GM21576 (cell line): ENCODE data around the gene ADAM17.
A peak's percentile ranks its signal among the peaks of the same experiment; 100 is the strongest.
"Not testable (repeated sequence)": the region's sequence is repeated elsewhere in the genome, so short reads cannot be mapped to it uniquely, and the experiment has no call there.

Experiments
- ATAC-seq: cut with Tn5 transposase; IDR thresholded peaks from one replicate; pipeline ENCODE4 v1.9.1; 2021; ENCODE audit warnings: mild to moderate bottlenecking, moderate library complexity; ENCODE audit not compliant: unreplicated experiment

Gene ADAM17

GRCh38 chr2:9570182-9571060, 14.8 kb upstream of the ADAM17 start:
- ATAC-seq, result no peak

DNA sequence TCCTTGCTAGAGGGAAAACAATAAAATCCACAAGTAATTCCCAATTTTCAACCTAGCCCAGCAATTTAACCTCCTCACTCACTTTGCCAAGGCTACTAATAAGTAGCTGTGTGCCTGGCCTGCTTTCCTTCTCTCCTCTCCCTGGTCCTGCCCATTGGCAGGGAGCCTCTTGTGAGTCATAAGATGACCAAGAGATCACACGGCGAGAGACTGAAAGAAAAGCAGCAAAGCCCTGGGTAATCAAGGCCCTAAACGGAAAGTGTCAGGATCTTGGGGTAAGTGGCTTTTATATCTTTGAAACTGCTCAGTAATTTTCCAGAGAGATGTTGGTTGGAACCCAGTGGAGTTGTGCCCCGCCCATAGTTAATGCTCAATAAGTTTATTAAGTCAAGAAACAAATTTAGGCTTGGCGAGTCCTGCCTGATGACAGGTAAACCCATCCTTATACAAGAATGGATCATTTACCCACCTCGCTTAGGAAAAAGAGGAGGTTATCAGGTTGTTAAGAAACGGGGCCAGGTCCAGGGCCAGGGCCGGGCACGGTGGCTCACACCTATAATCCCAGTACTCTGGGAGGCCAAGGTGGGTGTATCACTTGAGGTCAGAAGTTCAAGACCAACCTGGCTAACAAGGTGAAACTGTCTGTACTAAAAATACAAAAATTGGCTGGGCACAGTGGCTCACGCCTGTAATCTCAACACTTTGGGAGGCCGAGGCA, 10.0 kb upstream of the ADAM17 start:
- ATAC-seq, result no peak

DNA sequence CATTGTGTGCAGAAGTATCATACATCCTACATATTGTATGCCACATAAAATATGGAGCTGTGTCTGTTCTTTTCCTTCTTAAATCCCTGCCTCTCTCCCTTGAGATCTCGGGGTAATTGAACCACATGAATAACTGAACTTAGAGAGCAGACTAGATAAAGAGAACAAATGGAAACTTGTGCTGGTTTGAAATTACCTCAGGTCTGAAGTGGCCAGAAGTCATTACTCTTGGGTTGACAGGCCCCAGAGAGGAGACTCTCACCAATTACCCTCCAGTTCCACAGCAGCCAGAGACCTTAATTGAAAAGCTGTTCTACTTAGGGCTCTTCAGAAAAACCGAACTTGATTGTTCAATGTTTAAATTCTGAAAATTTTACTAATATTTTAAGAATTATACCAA, 5.0 kb upstream of the ADAM17 start:
- ATAC-seq, result no peak

DNA sequence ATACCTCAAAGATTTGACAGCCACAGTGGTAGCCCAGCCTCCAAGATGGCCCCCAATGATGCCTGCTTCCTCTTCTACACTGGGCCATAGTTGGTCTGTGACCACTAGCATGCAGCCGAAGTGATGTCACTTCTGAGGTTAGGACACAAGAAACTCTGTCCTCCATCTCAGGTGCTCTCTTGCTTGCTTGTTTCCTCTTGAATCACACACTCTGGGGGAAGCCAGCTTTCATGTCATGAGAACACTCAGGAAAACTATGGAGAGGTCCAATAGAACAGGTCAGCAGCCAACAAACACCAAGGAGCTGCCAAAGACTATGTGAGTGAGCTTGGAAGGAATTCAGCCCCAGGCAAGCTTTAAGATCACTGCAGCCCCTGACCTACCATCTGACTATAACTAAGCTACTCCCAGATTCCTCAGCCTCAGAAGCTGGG, 3.3 kb upstream of the ADAM17 start:
- no peak for ATAC-seq

DNA sequence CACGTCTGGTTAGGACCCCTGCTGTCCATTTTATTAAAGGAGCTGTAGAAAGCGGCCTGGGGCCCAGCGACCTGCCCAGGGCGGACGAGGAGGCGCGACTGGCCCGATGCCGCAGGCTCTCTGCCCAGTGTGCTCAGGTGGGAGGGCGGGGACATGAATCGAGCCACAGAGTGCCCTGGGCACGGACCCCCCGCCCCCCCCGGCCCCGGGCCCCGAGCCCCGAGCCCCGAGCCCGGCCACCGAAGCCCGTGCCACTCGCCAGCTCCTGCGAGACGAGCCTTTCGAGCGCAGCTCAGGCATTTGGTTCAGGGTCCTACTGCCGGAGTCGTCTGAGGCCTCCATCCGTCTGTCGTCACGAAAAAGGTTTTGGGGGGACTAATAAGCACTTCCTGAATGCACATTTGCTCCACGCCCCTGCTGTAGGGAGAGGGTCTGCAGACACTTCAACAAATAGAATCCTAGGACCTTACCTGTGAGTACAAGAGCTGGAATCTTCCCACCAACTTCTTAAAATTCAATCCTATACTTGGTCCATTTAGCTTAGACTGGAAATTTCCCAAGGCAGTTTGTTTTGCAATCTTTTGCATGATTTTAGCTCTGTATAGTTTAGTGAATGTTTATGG, 602 bp upstream of the ADAM17 start:
- peak; percentile 18 for ATAC-seq

DNA sequence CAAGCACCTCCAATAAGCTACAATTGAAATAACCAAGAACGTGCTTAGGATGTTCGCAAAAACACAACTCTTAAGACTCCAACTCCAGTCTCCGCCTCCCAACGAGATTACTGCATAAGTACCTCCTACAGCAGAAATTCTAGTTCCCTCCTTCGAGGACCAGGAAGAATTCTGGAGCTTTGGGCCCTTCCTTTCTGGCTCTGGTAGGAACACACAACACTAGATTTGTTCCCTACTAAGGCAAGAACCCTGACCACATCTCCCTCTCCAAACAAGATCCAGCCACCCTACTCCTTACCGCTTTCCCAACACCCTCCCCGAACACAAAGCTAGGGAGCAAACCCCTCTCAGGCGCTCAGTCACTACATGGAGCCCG, 721 bp downstream of the ADAM17 start:
- ATAC-seq, result no peak

DNA sequence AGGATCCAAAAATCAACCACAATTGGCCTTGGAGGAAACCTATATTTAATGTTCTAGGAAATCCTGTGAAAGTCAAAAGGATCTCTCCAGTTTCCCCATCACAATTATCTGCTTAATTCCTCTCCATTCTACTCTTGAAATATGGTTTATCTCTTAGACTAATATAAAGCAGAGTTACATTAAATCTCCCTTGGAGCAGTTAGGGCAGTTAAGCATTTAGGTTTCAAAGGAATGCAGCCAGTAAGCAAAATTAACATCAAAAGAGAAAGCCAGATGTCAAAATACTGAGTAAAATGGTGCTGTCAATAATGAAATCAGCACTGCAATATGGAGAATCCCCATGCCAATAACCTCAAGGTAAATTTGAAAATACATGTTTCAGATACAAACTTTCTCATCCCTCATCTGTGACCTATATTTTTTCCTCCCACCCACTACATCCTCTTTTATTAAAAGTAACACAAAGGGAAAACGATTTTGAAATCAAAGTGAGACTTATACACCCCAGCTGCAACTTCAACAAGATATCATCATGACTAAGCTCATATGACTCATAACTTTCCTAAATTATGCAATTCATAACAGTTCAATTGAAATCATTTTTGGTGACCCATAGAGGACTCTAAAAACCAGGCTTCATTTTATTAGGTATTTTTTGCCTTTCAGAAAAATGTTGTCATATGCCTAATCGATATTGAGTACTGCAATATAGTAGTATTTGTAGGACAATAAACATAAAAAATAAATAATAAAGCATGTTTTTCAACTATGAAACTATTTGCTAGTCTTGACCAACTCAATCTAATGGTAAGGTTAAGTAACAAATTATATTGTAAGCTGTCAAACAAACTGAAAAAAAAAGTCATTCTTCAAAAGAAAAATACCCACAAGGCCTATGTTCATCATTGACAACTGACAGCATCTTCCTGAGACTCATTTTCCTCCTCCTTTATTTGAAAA, 3.1 kb downstream of the ADAM17 start:
- no peak for ATAC-seq

DNA sequence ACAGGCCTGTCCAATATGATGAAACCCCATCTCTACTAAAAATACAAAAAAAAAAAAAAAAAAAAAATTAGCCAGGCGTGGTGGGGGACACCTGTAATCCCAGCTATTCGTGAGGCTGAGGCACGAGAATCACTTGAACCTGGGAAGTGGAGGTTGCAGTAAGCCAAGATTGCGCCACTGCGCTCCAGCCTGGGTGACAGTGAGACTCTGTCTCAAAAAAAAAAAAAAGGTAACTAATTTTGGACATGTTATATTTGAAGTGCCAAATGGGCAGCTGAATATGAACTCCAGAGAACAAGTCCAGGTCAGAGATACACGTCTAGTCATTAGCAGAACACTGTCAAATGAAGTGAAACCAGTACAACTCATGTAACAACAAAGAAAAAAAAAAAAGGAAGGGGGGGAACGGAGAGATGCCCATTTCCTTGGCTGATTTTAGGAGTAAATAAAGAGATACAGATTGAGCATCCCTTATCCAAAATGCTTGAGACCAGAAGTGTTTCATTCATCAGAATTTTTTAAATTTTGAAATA, 4.7 kb downstream of the ADAM17 start:
- ATAC-seq, result not testable (repeated sequence)

DNA sequence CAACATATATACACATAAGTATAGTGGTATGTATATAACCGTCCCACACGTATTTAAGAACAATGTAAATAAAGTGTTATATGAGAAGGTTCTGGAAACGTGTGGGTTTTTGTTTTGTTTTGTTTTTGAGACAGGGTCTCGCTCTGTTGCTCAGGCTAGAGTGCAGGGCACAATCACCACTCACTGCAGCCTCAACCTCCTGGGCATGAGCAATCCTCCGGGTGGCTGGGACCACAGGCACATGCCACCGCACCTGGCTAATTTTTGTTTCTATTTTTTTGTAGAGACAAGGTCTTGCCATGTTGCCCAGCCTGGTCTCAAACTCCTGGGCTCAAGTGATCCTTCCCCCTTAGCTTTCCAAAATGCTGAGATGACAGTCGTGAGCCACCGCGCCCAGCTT, 6.2 kb downstream of the ADAM17 start:
- no peak for ATAC-seq

DNA sequence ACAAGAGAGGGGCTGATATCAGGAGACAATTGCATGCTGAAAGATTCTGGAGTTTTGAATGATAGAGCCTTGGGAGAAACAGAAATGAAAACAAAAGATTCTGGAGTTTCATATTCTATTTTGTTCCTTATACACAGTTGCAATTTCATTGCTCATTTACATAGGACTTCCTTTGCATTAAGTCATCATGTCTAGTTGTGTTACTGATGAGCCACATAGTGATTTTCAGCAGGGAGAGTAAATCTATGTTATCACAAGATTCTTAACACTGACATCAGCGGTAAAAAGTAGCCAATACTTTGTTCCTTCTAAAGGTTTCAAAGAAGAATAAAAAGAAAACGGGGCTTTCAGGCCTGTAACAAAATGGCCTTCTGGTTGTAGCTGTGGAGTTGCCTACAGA, 7.1 kb downstream of the ADAM17 start:
- ATAC-seq, result peak; percentile 68

DNA sequence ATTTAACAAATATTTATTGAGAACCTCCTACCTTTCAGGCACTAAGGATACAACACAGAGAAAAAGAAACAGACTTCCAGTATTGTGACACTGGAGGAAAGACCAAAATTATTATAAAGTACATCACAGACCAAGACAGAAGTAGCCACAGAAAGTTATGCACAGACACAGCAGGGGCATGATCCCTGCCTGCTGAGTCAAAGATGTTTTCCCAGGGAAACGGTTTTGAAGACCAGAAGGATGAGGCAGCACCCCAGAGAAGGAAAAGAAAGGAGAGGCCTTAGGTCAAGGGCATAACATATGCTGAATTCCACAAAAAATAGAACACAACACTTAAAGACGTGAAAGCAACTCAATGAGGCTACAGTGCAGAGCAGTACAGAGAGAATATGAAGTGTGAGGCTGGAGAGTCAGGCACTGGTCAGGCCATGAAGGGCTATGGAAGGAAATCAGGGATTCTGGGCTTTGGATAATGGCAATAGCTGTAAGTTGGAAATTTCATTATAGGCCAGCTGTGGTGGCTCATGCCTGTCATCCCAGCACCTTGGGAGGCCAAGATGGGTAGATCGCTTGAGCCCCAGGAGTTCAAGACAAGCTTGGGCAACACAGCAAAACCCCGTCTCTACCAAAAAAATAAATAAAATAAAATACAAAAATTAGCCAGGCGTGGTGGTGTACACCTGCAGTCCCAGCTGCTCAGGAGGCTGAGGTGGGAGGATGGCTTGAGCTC, 8.2 kb downstream of the ADAM17 start:
- no peak for ATAC-seq

- ATAC-seq, result no peak
Observed at GRCh38 chr2:9545502-9545901, 10.1 kb downstream of the ADAM17 start.

- no peak for ATAC-seq
Observed at GRCh38 chr2:9543557-9543956, 12.1 kb downstream of the ADAM17 start.

DNA sequence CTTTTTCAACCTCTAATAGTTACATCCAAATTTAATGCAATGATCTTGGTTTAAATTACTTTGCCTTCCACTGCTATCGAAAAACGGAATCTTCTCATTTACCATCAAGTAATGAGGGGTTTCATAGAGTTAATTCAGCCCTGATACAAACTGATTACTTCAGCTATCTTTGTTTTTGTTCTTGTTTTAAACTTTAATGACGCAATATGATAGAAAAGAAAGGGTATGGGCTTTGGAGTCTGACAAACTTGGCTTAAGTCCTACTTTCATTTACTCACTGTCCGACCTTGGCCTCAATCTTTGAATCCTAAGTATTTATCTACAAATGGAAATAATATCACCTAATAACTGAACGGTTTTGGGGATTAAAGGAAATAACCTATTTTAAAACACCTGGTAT, 16.1 kb downstream of the ADAM17 start:
- ATAC-seq, result no peak

GRCh38 chr2:9538000-9538507, 17.6 kb downstream of the ADAM17 start:
- ATAC-seq, result no peak

GRCh38 chr2:9536504-9536903, 19.1 kb downstream of the ADAM17 start:
- ATAC-seq, result no peak

DNA sequence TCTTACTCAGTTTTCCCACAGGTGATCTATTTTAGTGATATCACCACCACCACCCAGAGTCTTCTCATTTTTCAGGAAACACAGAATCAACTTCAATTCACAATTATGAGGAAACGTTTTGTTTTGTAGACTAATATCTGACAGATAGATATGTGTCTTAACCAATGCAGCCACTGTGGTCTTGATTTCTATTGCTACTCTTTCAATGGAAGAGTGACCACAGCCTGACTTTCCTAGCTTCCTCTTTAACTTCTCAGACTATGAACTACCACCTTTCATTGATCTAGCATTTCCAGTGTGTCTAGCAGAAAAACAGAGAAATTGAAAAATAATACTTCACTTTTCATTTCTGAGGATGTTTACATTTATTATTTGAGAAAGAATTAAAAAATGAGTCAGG, 20.5 kb downstream of the ADAM17 start:
- no peak for ATAC-seq

GRCh38 chr2:9533663-9534062, 22.0 kb downstream of the ADAM17 start:
- no peak for ATAC-seq

DNA sequence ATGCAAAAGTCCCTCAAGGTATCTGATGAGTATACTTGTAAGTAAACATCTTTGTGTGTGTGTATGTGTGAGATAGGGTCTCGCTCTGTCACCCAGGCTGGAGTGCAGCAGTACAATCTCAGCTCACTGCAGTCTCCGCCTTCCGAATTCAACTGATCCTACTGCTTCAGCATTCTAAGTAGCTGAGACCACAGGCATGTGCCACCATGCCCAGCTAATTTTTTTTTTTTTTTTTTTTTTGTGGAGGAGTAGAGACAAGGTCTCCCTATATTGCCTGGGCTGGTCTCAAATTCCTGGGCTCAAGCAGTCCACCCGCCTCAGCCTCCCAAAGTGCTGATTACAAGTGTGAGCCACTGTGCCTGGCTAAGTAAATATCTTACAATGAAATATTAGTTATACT, 23.2 kb downstream of the ADAM17 start:
- ATAC-seq, result no peak
